H1 (cell line): ENCODE results near the gene ARPP21. TPM values are rescaled to one million over a fixed set of nuclear protein-coding genes. Genes with fewer than 3 reads are reported as not detected.

Experiments
- CTCF ChIA-PET: fragments of 300-600 bp; sonication (Branson Sonifier 250); formaldehyde crosslinking; loops from one replicate; lab custom pipeline; 2021; ENCODE audit not compliant: partially characterized antibody; lab: Charles Lee
- POLR2A ChIA-PET: fragments of 300-600 bp; sonication (Branson Sonifier 250); formaldehyde crosslinking; loops from one replicate; lab custom pipeline; 2021; ENCODE audit warnings: inconsistent platforms; ENCODE audit not compliant: partially characterized antibody; lab: Charles Lee
- DNase-seq, 2 experiments: peaks; one replicate each; pipeline versions ENCODE4 v3.0.0 to v3.0.0-alpha.2; 2010 to 2022; ENCODE audit warnings: low spot score in 2 of 2, low read depth in 1 of 2, mixed read lengths in 1 of 2
- FAIRE-seq: peaks from 2 replicates; lab custom pipeline; 2011; peaks lifted over from hg19 to GRCh38; lab: Jason Lieb, UNC
- H2AFZ ChIP-seq: 2 replicates; pipeline ENCODE4 v1.8.1; 2012; ENCODE audit warnings: low read length, inconsistent platforms
- H2AK5ac ChIP-seq: 2 replicates; pipeline ENCODE4 v1.6.1; 2013; ENCODE audit warnings: low read depth, low read length
- H2BK120ac ChIP-seq: replicated peaks from 2 replicates; pipeline ENCODE3; 2013; ENCODE audit warnings: low read depth, low read length, inconsistent platforms
- H2BK12ac ChIP-seq: 2 replicates; pipeline ENCODE4 v1.6.1; 2013; ENCODE audit warnings: low read depth, low read length
- H2BK15ac ChIP-seq: 2 replicates; pipeline ENCODE4 v1.6.1; 2013; ENCODE audit warnings: low read length
- H2BK20ac ChIP-seq: 2 replicates; pipeline ENCODE4 v1.6.1; 2013; ENCODE audit warnings: low read length
- H2BK5ac ChIP-seq: 2 replicates; pipeline ENCODE4 v1.6.1; 2013; ENCODE audit warnings: low read depth, low read length
- H3K14ac ChIP-seq: 2 replicates; pipeline ENCODE4 v1.6.1; 2013; ENCODE audit warnings: inconsistent platforms; ENCODE audit not compliant: insufficient read length
- H3K18ac ChIP-seq: 2 replicates; pipeline ENCODE4 v1.6.1; 2013; ENCODE audit warnings: low read length; ENCODE audit errors: extremely low read depth
- H3K23ac ChIP-seq: 2 replicates; pipeline ENCODE4 v1.6.1; 2013; ENCODE audit warnings: inconsistent platforms; ENCODE audit not compliant: insufficient read length
- H3K23me2 ChIP-seq: 2 replicates; pipeline ENCODE4 v1.6.1; 2013; ENCODE audit warnings: low read depth, low read length
- H3K27ac ChIP-seq: 2 replicates; pipeline ENCODE4 v1.6.1; 2011; ENCODE audit warnings: low read depth, low read length, inconsistent platforms
- H3K27me3 ChIP-seq, 4 experiments: replicated peaks in 1 of 4; 1 replicate in 1 of 4; 2 replicates in 3 of 4; pipeline versions ENCODE4 v1.6.1 to v1.8.1; 2011 to 2013; ENCODE audit warnings: low read length in 3 of 4, mild to moderate bottlenecking in 3 of 4, inconsistent platforms in 2 of 4, mixed read lengths in 2 of 4, moderate library complexity in 1 of 4; ENCODE audit not compliant: control insufficient read depth in 3 of 4, insufficient read depth in 3 of 4; ENCODE audit errors: extremely low read depth in 1 of 4
- H3K36me3 ChIP-seq, 4 experiments: 2 replicates each; pipeline versions ENCODE4 v1.6.1 to v1.8.1; 2011 to 2013; ENCODE audit warnings: mild to moderate bottlenecking in 4 of 4, low read length in 3 of 4, moderate library complexity in 2 of 4, control low read depth in 1 of 4, inconsistent platforms in 1 of 4; ENCODE audit not compliant: insufficient read depth in 4 of 4, control insufficient read depth in 2 of 4
- H3K4ac ChIP-seq: replicated peaks from 2 replicates; pipeline ENCODE3; 2013; ENCODE audit warnings: low read length, low read depth, mixed read lengths, inconsistent platforms; ENCODE audit not compliant: insufficient read length
- H3K4me1 ChIP-seq, 4 experiments: replicated peaks in 1 of 4; 1 replicate in 1 of 4; 2 replicates in 3 of 4; pipeline versions ENCODE4 v1.6.1 to v1.8.1; 2011 to 2013; ENCODE audit warnings: low read length in 3 of 4, inconsistent platforms in 2 of 4, mixed read lengths in 1 of 4; ENCODE audit not compliant: insufficient read depth in 4 of 4, control insufficient read depth in 3 of 4
- H3K4me2 ChIP-seq, 2 experiments: 2 replicates each; pipeline versions ENCODE4 v1.6.1 to v1.8.1; 2011 to 2013; ENCODE audit warnings: low read depth in 2 of 2, low read length in 2 of 2, control low read depth in 1 of 2, inconsistent platforms in 1 of 2, mild to moderate bottlenecking in 1 of 2; ENCODE audit not compliant: insufficient read depth in 1 of 2
- H3K4me3 ChIP-seq, 4 experiments: fragments of 200-600, 300-600 bp in 1 of 4; sonication (generic), shearing (Covaris generic), sonication (Bioruptor Twin) in 1 of 4; 2 replicates each; pipeline versions ENCODE4 v1.5.1 to v1.8.1; 2011 to 2016; ENCODE audit warnings: low read length in 4 of 4, low read depth in 3 of 4, control low read depth in 2 of 4, inconsistent platforms in 2 of 4, mild to moderate bottlenecking in 2 of 4, mixed read lengths in 1 of 4, moderate library complexity in 1 of 4; ENCODE audit not compliant: insufficient read depth in 2 of 4; ENCODE audit errors: extremely low read depth in 1 of 4
- H3K56ac ChIP-seq: replicated peaks from 2 replicates; pipeline ENCODE3; 2013; ENCODE audit warnings: low read depth, mild to moderate bottlenecking, mixed read lengths, low read length, inconsistent platforms; ENCODE audit not compliant: insufficient read length
- H3K79me1 ChIP-seq: 2 replicates; pipeline ENCODE4 v1.6.1; 2013; ENCODE audit warnings: low read depth, low read length, control low read depth
- H3K79me2 ChIP-seq, 2 experiments: 2 replicates each; pipeline versions ENCODE4 v1.6.1 to v1.8.1; 2012 to 2013; ENCODE audit warnings: low read length in 2 of 2, mild to moderate bottlenecking in 2 of 2, inconsistent platforms in 1 of 2; ENCODE audit not compliant: insufficient read depth in 2 of 2, control insufficient read depth in 1 of 2
- H3K9ac ChIP-seq, 4 experiments: replicated peaks in 1 of 4; 1 replicate in 1 of 4; 2 replicates in 3 of 4; pipeline versions ENCODE4 v1.6.1 to v1.8.1; 2011 to 2013; ENCODE audit warnings: low read depth in 3 of 4, low read length in 3 of 4, control low read depth in 2 of 4, mild to moderate bottlenecking in 2 of 4, moderate library complexity in 2 of 4, inconsistent platforms in 1 of 4; ENCODE audit errors: extremely low read depth in 1 of 4
- H3K9me3 ChIP-seq, 2 experiments: 2 replicates each; pipeline versions ENCODE4 v1.6.1 to v1.8.1; 2012 to 2013; ENCODE audit warnings: mild to moderate bottlenecking in 2 of 2, moderate library complexity in 2 of 2, control low read depth in 1 of 2, inconsistent platforms in 1 of 2, low read depth in 1 of 2, low read length in 1 of 2, mixed read lengths in 1 of 2; ENCODE audit not compliant: insufficient read depth in 2 of 2
- H4K20me1 ChIP-seq, 2 experiments: replicated peaks in 1 of 2; 2 replicates each; pipeline versions ENCODE3 to v1.8.1; 2011 to 2013; ENCODE audit warnings: inconsistent platforms in 2 of 2, low read length in 2 of 2, mild to moderate bottlenecking in 1 of 2; ENCODE audit not compliant: insufficient read depth in 2 of 2, control insufficient read depth in 1 of 2
- H4K5ac ChIP-seq: 2 replicates; pipeline ENCODE4 v1.6.1; 2013; ENCODE audit warnings: low read length, low read depth, mixed read lengths, inconsistent platforms; ENCODE audit not compliant: insufficient read length
- H4K8ac ChIP-seq: 2 replicates; pipeline ENCODE4 v1.8.0; 2013; ENCODE audit warnings: mild to moderate bottlenecking, moderate library complexity, low read length, inconsistent platforms; ENCODE audit not compliant: insufficient read depth; ENCODE audit errors: extremely low read depth
- H4K91ac ChIP-seq: replicated peaks from 2 replicates; pipeline ENCODE3; 2013; ENCODE audit warnings: low read length, mixed read lengths, inconsistent platforms; ENCODE audit not compliant: insufficient read length
- ATF2 ChIP-seq: IDR thresholded peaks from 2 replicates; pipeline ENCODE4 v1.6.1; 2012; ENCODE audit warnings: low read length, inconsistent platforms
- CTCF ChIP-seq, 3 experiments: IDR thresholded peaks; 1 replicate in 2 of 3; 2 replicates in 1 of 3; pipeline versions ENCODE4 v1.5.1 to v1.6.1; 2011; ENCODE audit warnings: low read length in 3 of 3, mild to moderate bottlenecking in 3 of 3, inconsistent platforms in 2 of 3, low read depth in 1 of 3, moderate library complexity in 1 of 3; ENCODE audit not compliant: insufficient read depth in 1 of 3; ENCODE audit errors: control extremely low read depth in 1 of 3
- EP300 ChIP-seq, 2 experiments: IDR thresholded peaks; 1 replicate in 1 of 2; 2 replicates in 1 of 2; pipeline ENCODE4 v1.6.1; 2011 to 2012; ENCODE audit warnings: low read depth in 2 of 2, low read length in 2 of 2, mild to moderate bottlenecking in 2 of 2, borderline replicate concordance in 1 of 2, inconsistent platforms in 1 of 2, moderate library complexity in 1 of 2
- GTF2F1 ChIP-seq: IDR thresholded peaks from 2 replicates; pipeline ENCODE4 v1.6.1; 2012; ENCODE audit warnings: low read depth, low read length, improper control_type of control experiment, borderline replicate concordance
- SAP30 ChIP-seq: fragments of 300-600 bp; sonication (generic); IDR thresholded peaks from 2 replicates; pipeline ENCODE4 v1.7.1; 2012; ENCODE audit warnings: low read length, moderate library complexity, mild to moderate bottlenecking, inconsistent platforms; ENCODE audit not compliant: insufficient read depth, insufficient replicate concordance
- SIN3A ChIP-seq, 2 experiments: IDR thresholded peaks in 1 of 2; conservative IDR thresholded peaks in 1 of 2; 2 replicates each; pipeline ENCODE4 v1.6.1; 2011 to 2012; ENCODE audit warnings: low read length in 2 of 2, improper control_type of control experiment in 1 of 2, low read depth in 1 of 2, mild to moderate bottlenecking in 1 of 2
- SIX5 ChIP-seq: IDR thresholded peaks from 2 replicates; pipeline ENCODE4 v1.6.1; 2011; ENCODE audit warnings: mild to moderate bottlenecking, low read depth, low read length
- TCF12 ChIP-seq: IDR thresholded peaks from 2 replicates; pipeline ENCODE4 v1.6.1; 2011; ENCODE audit warnings: low read depth, mild to moderate bottlenecking, low read length
- WGBS, 2 experiments: shearing (Covaris generic) in 1 of 2; methylation state at CpG; one replicate each; pipeline versions ENCODE4 v1.1.6 to v1.1.7; 2013 to 2015; ENCODE audit warnings: low lambda C conversion rate in 2 of 2, mixed read lengths in 2 of 2, inconsistent platforms in 1 of 2, low coverage in 1 of 2, missing lambda C conversion rate in 1 of 2; ENCODE audit not compliant: insufficient replicate concordance in 2 of 2, insufficient coverage in 1 of 2, insufficient read length in 1 of 2; ENCODE audit errors: extremely low coverage in 1 of 2, missing lambda C conversion rate in 1 of 2; 5-methylcytosine and 5-hydroxymethylcytosine counted together
- polyA plus RNA-seq, 7 experiments: library from polyadenylated mRNA; depleted of rRNA in 3 of 7; stranded (reverse) in 5 of 7; unstranded in 2 of 7; fragments of >200 nt in 5 of 7; fragments of 200-250 nt in 2 of 7; gene quantifications; 1 replicate in 5 of 7; 2 replicates in 1 of 7; 4 replicates in 1 of 7; pipeline versions ENCODE4 v1.2.1 to v1.2.3, GENCODE V29; 2011 to 2013; ENCODE audit warnings: missing spikeins in 2 of 7, mixed read lengths in 2 of 7
- total RNA-seq: library from RNA; stranded (reverse); fragmentation: NEBNext Ultra II Directional; extraction: Animal tissue kit (Norgen Biotek cat#: 25700); gene quantifications from 2 replicates; pipeline ENCODE4 v1.2.1, GENCODE V29; 2021

ARPP21 gene
- total and polyA plus RNA-seq, 2 of the 8 experiments (the other 6 are each of a cell fraction or from before 2014, with no cell fraction given) = not detected

- Histone ChIP-seq H4K5ac (no peak overlapping the region), H3K23me2 (no peaks in the 10 kb centered on the region), H3K56ac (no peak overlapping the region), H3K9me3 (no peaks in the 10 kb centered on the region), H2AK5ac (no peak overlapping the region), H3K36me3 (no peaks in the 10 kb centered on the region), H3K4me1 (no peaks in the 10 kb centered on the region), H3K4me3 (no peak overlapping the region), H4K20me1 (no peaks in the 10 kb centered on the region), H3K27me3 (no peaks in the 10 kb centered on the region), H2BK5ac (no peak overlapping the region), H2BK20ac (no peak overlapping the region), H3K18ac (no peak overlapping the region), H4K91ac (no peak overlapping the region), H3K9ac (no peak overlapping the region), H3K4me2 (no peak overlapping the region), H2AFZ (no peak overlapping the region), H2BK120ac (no peak overlapping the region), H3K79me2 (no peaks in the 10 kb centered on the region), H3K4ac (no peak overlapping the region), H3K27ac (no peak overlapping the region), H2BK15ac (no peak overlapping the region), H4K8ac (no peak overlapping the region), H3K23ac (no peak overlapping the region), H3K79me1 (no peaks in the 10 kb centered on the region), H3K14ac (no peak overlapping the region), H2BK12ac (no peak overlapping the region)
- POLR2A ChIA-PET = no interaction called here
- CTCF ChIA-PET = interaction anchor here (0.5 to 0.6 kb wide), 2 partner anchors 86 to 1055 kb away, joined by 3 read pairs; no protein-coding TSS in a partner anchor
- 95% methylated on average over 14 of the region's 14 CpGs; no CpG with 5 or more reads in 1 of the 2 experiments for WGBS, 2 experiments
- no peak for DNase-seq
- no peak for FAIRE-seq
- TF ChIP-seq EP300 (IDR thresholded peaks at IDR 0.05; ENCODE audit: borderline replicate concordance in 1 of 2, low read depth in 2 of 2, low read length in 2 of 2) (no peak), CTCF (IDR thresholded peaks at IDR 0.05; ENCODE audit: control extremely low read depth in 1 of 3, insufficient read depth in 1 of 3, low read depth in 1 of 3, low read length in 3 of 3) (no peak), SAP30 (no peak), TCF12 (no peak), SIN3A (conservative IDR thresholded peaks at IDR 0.05 in 1 of 2, IDR thresholded peaks at IDR 0.05 in 1 of 2; ENCODE audit: low read depth in 1 of 2, low read length in 2 of 2) (no peak), SIX5 (no peak), ATF2 (no peak), GTF2F1 (no peak)
Observed at GRCh38 chr3:35679409-35680080, 40.2 kb downstream of the ARPP21 start.
